ENCODE measurements around the gene CHKA.

CHKA gene

DNA sequence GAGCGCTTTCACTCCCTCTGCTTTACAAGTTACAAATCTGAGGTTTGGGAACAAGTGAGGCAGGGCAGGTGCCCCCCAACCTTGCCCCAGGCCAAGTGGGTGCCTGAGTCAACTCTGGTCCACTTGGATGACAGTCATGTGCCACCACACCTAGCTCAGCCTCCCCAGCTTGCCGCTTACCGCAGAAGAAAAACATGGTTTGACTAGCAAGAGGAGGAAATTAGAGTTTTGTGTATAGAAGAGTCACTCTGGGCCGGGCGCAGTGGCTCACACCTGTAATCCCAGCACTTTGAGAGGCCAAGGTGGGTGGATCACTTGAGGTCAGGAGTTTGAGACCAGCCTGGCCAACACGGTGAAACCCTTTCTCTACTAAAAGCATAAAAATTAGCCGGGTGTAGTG, 27.7 kb upstream of the CHKA start:
- Mint-ChIP-seq H3K9me3 (no peaks in the 10 kb centered on the region), H3K27ac (no peak overlapping the region), H3K27me3 (peaks cover 34% of the 10 kb centered on the region), H3K4me1 (no peaks in the 10 kb centered on the region), H3K36me3 (no peaks in the 10 kb centered on the region), H3K4me3 (no peak overlapping the region)
- CTCF ChIA-PET, result interaction anchor here (0.6 kb wide), 1 partner anchor 17 kb away, joined by 3 read pairs; no protein-coding TSS in a partner anchor
- no peak for DNase-seq

DNA sequence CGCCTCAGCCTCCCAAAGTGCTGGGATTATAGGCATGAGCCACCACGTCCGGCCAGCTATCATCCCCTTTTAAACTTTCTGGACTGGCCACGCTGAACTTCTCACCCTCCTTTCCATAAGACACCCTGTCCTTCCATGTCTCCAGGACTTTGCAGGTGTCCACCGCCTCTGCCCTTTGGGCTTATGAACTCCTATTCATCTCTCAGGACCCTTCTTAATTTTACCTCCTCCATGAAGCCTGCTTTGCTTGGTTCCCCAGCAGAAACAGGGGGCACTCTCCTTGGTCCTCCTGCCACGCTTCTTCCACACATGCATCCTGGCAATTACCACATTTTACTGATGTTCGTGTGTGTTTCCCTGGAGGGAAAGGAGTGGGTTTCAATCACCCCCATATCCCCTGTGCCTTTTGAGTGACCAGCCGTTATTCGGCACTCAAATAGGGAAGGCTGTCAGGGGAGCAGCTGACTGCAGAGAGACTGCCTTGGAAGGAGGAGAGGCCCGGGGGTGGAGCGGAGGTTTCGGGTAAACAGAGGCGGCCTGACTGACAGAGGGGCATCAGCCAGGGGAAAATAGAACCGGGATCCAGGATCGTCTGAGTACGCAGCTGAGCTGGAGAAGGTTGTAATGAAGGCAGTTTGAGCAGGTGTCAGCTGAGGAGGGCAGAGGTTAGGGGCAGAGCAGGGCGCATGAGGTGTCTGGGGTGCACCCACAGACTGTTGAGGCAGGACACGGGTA, 27.1 kb upstream of the CHKA start:
- Mint-ChIP-seq H3K27ac (no peak overlapping the region), H3K4me3 (no peak overlapping the region)
- CTCF ChIA-PET, result no interaction called here

DNA sequence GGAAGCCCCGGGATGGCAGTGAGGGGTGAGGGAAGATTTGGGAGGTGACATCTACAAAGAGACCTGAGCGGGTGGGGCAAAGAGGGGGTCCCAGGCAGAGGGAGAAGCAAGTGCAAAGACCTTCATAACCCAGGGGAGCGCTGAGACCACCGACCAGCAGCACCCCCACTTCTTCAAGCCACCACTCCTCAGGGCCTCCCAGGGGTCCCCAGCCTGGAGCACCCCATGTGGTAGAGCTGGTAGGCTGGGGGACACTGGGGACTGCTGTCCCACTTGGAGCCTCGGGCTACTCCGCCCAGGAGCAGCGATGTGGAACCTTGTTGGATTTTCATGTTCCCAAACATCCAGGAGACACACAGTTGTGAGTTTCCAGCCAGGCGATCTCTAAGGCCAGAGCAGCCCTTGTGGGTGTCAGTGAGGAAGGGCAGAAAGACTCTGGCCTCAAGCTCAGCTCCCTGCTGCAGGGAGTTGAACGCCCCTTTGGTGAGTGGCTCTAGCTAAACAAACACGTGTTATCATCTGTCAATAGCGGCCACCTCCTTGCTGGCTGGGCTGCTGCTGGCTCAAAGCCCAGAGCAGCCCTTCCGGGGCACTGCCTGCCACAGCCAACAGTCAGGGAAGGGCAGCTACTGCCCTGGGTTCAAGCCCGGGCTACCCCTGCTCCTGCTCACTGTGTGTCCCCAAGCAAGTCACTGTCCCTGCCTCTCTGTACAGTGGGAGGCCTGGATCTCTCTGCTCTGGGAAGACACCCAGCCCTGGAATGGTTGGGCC, 25.7 kb upstream of the CHKA start:
- Mint-ChIP-seq H3K36me3 (no peaks in the 10 kb centered on the region), H3K27me3 (peaks cover 34% of the 10 kb centered on the region), H3K27ac (no peak overlapping the region), H3K4me3 (no peak overlapping the region), H3K4me1 (peaks cover 9% of the 10 kb centered on the region), H3K9me3 (no peaks in the 10 kb centered on the region)
- CTCF ChIA-PET, result no interaction called here
- no peak for DNase-seq

More for the DNA sequence above, 27.1 kb upstream of the CHKA start:
- Mint-ChIP-seq H3K27me3 (peaks cover 34% of the 10 kb centered on the region), H3K9me3 (no peaks in the 10 kb centered on the region), H3K36me3 (no peaks in the 10 kb centered on the region), H3K4me1 (no peaks in the 10 kb centered on the region)
- no peak for DNase-seq

DNA sequence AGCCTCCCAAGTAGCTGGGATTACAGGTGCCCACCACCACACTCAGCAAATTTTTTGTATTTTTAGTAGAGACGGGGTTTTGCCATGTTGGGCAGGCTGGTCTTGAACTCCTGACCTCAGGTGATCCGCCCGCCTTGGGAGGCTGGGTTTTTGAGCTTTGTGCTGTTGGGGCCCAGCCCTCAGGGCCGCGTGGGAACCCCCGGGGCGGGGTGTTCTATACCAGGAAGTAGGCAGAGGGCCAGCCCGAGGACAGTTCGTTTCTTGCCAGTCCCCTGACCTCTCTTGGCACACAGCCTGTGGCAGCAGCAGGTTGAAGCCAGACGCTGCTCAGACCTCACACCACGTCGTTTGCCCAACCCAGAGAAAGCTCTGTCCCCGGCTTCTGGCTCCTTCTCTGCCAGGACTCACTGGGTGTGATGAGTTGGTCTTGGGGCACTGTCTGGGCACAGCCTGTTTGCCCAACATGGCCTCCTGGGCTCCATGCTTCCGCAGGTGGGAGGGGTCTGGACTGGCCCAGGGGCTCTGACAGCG, 24.9 kb upstream of the CHKA start:
- CTCF ChIA-PET, result no interaction called here
- H3K27me3 Mint-ChIP-seq, result peaks cover 41% of the 10 kb centered on the region
- DNase-seq, result no peak
- no peak overlapping the region for H3K27ac Mint-ChIP-seq
- no peak overlapping the region for H3K4me3 Mint-ChIP-seq
- H3K9me3 Mint-ChIP-seq, result no peaks in the 10 kb centered on the region
- no peaks in the 10 kb centered on the region for H3K36me3 Mint-ChIP-seq
- H3K4me1 Mint-ChIP-seq, result peaks cover 14% of the 10 kb centered on the region

DNA sequence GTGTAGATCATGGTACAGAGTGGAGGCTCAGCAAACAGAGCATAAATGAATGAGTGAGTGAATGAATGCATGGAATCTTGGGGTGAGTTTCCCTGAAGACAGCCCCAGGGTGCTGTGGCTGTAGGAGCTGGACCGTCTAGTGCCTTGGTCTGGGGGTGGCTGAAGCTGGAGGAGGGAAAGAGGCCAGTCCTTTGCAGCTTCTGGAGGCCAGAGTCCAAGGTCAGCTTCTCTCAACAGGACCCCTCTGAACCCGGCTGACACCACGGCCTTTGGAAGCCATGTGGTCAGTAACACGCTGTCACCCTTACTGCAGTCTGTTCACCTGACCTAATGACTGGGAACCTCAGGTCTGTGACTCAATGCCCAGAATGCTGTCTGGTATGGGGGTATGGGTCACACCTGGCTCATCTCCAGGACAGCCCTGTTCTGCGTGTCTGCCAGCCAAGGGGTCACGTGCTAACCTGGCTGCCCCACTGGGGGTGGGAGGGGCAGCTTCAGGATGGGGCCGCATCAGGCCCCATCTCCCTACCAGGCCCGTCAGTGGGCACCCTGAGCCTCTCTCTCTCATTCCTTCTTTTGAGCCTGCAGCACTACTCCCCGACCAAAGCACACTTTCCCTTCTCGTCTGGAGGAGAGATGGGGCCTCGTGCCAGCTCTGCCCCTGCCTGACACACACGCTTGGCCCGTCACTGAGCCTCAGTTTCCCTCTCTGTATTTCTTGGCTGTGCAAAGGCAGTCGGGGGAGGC, 24.1 kb upstream of the CHKA start:
- H3K4me3 Mint-ChIP-seq, result no peak overlapping the region

DNA sequence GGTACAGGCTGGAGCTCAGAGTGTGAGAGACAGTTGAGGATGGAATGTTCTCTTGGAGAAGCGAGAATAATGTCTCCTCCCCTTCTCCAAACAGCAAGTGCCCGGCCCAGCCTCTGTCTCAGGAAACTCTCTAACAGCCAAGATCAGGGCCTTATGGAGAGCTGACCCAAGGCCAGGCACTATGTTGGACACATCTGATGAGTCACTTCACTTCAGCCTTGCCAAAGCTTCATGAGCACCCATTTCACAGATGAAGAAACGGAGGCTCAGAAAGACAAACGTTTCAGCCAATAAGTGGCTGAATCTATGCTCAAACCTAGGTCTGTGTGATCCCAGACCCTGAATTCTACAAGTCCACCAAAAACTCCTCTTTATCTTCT, 22.1 kb upstream of the CHKA start:
- Mint-ChIP-seq H3K27ac (no peak overlapping the region), H3K4me1 (peaks cover 14% of the 10 kb centered on the region), H3K36me3 (no peaks in the 10 kb centered on the region), H3K4me3 (no peak overlapping the region), H3K9me3 (no peaks in the 10 kb centered on the region), H3K27me3 (peaks cover 49% of the 10 kb centered on the region)
- DNase-seq, result no peak
- CTCF ChIA-PET, result no interaction called here

More for the DNA sequence above, 24.1 kb upstream of the CHKA start:
- DNase-seq, result no peak
- Mint-ChIP-seq H3K4me1 (peaks cover 14% of the 10 kb centered on the region), H3K9me3 (no peaks in the 10 kb centered on the region), H3K27me3 (peaks cover 45% of the 10 kb centered on the region), H3K27ac (no peak overlapping the region), H3K36me3 (no peaks in the 10 kb centered on the region)
- CTCF ChIA-PET, result no interaction called here

DNA sequence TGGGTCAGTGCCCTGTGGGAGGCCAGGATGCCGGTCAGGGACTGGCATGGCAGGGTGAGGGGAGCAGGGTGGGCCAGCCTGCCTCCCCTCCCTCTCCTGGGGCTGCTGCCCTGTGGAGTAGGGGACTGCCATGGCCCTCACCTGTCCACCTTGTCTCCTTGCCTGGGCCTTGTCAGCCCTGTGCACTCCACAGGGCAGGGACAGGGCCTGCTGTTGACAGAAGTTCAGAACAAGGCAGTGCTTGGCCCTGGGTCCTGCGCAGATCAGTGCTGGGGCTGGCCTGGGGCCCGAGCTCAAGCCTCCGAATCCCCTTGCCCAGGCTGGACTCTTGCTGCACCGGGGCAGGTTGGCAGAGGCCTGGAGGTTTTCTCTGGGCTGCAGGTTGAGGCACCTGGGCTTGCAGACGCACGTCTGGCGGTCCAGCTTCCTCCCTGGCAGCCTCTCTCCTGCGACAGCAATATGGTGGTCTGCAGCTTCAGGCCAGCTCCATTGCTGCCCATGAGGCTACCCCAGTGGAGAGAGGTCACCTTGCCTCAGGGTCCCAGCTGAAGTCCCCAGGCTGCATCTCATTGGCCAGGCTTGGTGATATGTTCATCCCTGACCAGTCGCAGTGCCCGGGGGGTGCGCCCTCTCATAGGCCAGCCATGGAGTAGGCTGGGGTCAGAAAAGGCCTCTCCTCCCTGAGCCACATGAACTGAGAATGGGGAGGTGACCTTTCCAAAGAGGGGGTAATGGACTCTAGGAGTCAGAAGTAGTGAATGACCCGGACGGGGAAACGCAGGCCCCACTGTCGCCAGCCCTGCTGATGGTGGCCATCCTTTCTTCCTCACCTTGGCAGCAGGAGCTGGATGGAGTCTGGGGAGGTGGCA, 21.5 kb upstream of the CHKA start:
- H3K4me1 Mint-ChIP-seq, result peaks cover 14% of the 10 kb centered on the region
- no peak for DNase-seq
- CTCF ChIA-PET, result no interaction called here
- H3K27ac Mint-ChIP-seq, result no peak overlapping the region
- peaks cover 48% of the 10 kb centered on the region for H3K27me3 Mint-ChIP-seq
- no peaks in the 10 kb centered on the region for H3K9me3 Mint-ChIP-seq
- H3K36me3 Mint-ChIP-seq, result no peaks in the 10 kb centered on the region
- no peak overlapping the region for H3K4me3 Mint-ChIP-seq

DNA sequence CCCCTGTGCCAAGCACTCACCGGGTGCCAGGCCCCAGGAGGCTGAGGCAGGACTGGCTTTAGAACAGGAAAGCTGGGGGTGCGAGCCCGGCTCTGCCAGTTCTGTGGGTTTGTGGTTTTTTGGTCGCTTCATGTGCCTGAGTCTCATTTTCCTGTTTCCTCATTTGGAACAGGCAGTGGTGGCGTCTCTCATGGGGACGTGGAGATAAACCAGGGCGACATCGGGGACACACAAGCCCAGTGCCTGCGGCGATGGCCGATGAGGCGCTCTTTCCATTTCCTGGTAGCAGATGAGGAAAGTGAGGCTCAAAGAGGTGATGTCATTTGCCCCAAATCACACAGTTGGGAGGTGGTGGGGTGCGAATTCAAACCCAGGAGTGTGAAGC, 20.8 kb upstream of the CHKA start:
- Mint-ChIP-seq H3K27me3 (peaks cover 48% of the 10 kb centered on the region), H3K27ac (no peak overlapping the region), H3K4me3 (no peak overlapping the region), H3K36me3 (no peaks in the 10 kb centered on the region), H3K4me1 (peaks cover 14% of the 10 kb centered on the region), H3K9me3 (no peaks in the 10 kb centered on the region)
- DNase-seq, result peak; percentile 47
- CTCF ChIA-PET, result no interaction called here

DNA sequence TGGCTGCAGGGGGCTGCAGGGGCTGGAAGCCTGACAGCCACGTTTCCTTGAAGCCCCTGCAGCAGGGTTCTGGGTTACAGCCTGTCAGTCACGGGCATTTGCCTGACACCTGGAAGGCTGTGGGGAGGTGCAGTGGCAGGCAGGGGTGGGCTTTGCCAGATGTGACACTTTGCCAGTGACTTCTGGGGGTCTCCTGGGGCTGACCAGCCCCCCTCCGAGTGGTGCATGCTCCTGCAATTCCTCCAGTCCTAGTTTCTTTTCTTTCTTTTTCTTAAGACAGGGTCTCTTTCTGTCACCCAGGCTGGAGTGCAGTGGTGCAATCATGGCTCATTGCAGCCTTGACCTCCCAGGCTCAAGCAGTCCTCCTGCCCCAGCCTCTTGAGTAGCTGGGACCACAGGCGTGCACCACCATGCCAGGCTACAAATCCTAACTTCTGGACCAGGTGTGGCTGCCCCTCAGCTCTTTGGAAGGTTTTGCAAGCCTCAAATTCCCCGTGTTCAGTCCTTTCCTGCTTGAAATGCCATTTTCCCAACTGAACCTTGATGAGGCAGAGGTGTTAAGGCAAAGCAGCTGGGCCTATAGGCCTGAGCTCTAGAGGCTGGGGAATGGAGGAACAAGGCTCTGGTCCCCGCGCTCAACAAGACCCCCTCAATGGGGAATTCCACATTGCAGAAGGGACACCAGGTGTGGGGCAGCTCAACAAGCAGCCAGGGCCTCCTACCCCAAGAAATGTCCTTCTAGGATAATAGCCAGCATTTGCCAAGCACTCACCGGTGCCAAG, 20.2 kb upstream of the CHKA start:
- H3K4me3 Mint-ChIP-seq, result no peak overlapping the region
- no peaks in the 10 kb centered on the region for H3K9me3 Mint-ChIP-seq
- DNase-seq, result no peak
- peaks cover 43% of the 10 kb centered on the region for H3K27me3 Mint-ChIP-seq
- no peaks in the 10 kb centered on the region for H3K36me3 Mint-ChIP-seq
- H3K4me1 Mint-ChIP-seq, result peaks cover 14% of the 10 kb centered on the region
- CTCF ChIA-PET, result no interaction called here
- no peak overlapping the region for H3K27ac Mint-ChIP-seq

DNA sequence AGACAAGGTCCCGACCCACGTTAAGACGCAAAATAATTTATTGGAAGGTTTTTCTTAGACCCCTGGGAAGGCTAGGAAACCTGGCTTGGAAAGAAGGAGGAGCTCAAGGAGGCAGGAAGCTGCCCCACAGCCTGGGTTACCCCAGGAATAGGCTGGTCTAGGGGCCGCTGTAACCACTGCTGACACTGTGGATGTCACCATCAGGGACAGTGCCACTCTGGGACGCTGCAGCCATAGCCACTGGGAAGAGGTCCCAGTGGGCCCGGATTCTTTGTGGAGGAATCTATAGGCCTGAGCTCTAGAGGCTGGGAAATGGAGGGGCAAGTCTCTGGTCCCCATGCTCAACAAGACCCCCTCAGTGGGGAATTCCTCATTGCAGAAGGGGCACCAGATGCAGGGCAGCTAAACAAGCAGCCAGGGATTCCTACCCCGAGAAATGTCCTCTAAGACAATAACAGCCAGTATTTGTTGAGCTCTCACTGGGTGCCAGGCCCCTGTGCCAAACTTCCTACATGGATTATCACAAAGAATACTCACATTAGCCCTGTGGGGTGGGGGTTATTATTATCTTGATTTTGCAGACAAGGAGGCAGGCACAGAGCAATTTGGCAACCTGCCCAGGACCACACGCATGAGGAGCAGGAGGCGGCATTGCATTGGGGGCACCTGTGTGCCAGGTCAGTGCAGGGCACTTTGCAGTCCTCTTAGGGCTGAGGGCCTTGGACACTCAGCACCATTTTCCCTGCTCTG, 19.5 kb upstream of the CHKA start:
- no peaks in the 10 kb centered on the region for H3K36me3 Mint-ChIP-seq
- no peaks in the 10 kb centered on the region for H3K9me3 Mint-ChIP-seq
- no peak for DNase-seq
- CTCF ChIA-PET, result no interaction called here
- H3K4me3 Mint-ChIP-seq, result no peak overlapping the region
- H3K4me1 Mint-ChIP-seq, result peaks cover 14% of the 10 kb centered on the region
- H3K27ac Mint-ChIP-seq, result no peak overlapping the region
- peaks cover 38% of the 10 kb centered on the region for H3K27me3 Mint-ChIP-seq

DNA sequence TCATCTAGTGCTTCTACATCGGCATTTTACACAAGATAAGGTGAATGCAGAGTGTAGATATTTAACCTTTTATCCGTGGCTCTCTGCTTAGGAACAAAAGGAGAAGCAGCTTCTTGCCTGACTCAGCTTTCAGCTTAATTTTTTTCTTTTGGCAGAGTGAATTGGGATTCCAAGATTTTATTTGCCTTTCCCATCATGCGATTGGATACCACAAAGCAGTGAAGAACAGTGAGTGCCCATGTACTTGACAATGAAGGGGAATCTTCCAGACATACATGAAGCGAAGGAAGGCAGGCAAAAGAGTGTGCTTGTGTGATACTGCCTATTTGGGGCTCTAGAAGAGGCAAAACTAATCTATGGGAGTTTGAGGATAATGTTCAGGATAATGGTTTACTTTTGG, 17.0 kb upstream of the CHKA start:
- Mint-ChIP-seq H3K27ac (no peak overlapping the region), H3K4me3 (no peak overlapping the region), H3K27me3 (peaks cover 30% of the 10 kb centered on the region), H3K9me3 (peaks cover 9% of the 10 kb centered on the region), H3K36me3 (peaks cover 1% of the 10 kb centered on the region), H3K4me1 (peaks cover 14% of the 10 kb centered on the region)
- DNase-seq, result no peak
- CTCF ChIA-PET, result no interaction called here

DNA sequence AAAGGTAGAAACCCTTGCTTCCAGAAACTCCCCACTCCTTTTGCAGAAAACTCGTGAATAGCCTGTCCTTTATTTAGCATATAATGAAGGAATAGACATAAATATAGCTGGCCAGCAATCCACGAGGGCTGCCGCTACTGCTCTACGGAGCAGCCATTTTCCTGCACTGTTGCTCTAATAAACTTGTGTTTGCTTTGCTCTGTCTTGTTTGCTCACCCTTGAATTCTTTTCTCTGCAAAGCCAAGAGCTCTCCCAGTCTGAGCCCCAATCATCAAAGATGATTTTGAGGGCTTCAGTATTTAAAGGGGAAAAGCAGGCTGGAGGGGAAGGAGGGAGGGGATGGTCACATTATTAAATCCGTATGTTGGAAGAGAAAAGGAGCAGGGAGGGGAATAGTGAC, 16.6 kb upstream of the CHKA start:
- no peak for DNase-seq
- CTCF ChIA-PET, result no interaction called here
- Mint-ChIP-seq H3K4me1 (peaks cover 14% of the 10 kb centered on the region), H3K27me3 (peaks cover 30% of the 10 kb centered on the region), H3K9me3 (peaks cover 9% of the 10 kb centered on the region), H3K36me3 (peaks cover 1% of the 10 kb centered on the region), H3K4me3 (no peak overlapping the region), H3K27ac (no peak overlapping the region)

DNA sequence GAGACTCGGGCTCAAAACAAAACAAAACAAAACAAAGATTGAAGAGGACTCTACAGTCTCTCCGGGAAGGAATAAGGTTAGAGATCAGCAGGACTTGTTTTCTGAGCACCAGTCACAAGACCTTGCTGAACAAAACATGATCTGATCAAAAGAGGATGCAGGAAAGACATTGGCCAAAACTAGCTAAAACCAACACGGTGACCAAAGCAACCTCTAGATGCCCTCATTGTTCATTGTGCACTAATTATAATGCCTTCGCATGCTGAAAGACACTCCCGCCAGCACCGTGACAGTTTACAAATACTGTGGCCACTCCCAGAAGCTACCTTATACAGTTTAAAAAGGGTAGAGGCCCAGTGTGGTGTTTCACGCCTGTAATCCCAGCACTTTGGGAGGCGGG, 15.7 kb upstream of the CHKA start:
- Mint-ChIP-seq H3K27me3 (peaks cover 27% of the 10 kb centered on the region), H3K36me3 (peaks cover 6% of the 10 kb centered on the region), H3K4me1 (peaks cover 5% of the 10 kb centered on the region), H3K27ac (no peak overlapping the region), H3K9me3 (peaks cover 17% of the 10 kb centered on the region), H3K4me3 (no peak overlapping the region)
- no peak for DNase-seq
- CTCF ChIA-PET, result no interaction called here
